GM18951 (cell line): ENCODE data around the gene PPIE.
"Not testable (repeated sequence)": the region's sequence is repeated elsewhere in the genome, so short reads cannot be mapped to it uniquely, and the experiment has no call there.

Experiments used
- POLR2A ChIP-seq: IDR thresholded peaks from 4 replicates; pipeline ENCODE4 v1.6.1; 2011; ENCODE audit warnings: mild to moderate bottlenecking; ENCODE audit not compliant: insufficient read length, insufficient read depth; ENCODE audit errors: extremely low read depth
- in situ Hi-C: fragments of 300-500 bp; cut with MboI; formaldehyde crosslinking; loops from one replicate; pipeline ENCODE4 v1.12.0; 2022; ENCODE audit warnings: low sequenced_read_pairs, mixed read lengths, inconsistent platforms; ENCODE audit not compliant: unreplicated experiment

Gene PPIE

GRCh38 chr1:39758556-39759435 lies 20.1 kb downstream of the PPIE start:
- in situ Hi-C loops, result no loop called here
- no peak for TF ChIP-seq POLR2A

- in situ Hi-C loops, result no loop called here
- TF ChIP-seq POLR2A, result no peak
Observed at GRCh38 chr1:39759436-39759726, 20.7 kb downstream of the PPIE start.

GRCh38 chr1:39760074-39761008 lies 21.7 kb downstream of the PPIE start:
- in situ Hi-C loops, result no loop called here
- no peak for TF ChIP-seq POLR2A

- in situ Hi-C loops, result no loop called here
- TF ChIP-seq POLR2A, result no peak
Observed at GRCh38 chr1:39761016-39761415, 22.3 kb downstream of the PPIE start.

- no peak for TF ChIP-seq POLR2A
- in situ Hi-C loops, result no loop called here
Observed at GRCh38 chr1:39761557-39762260, 23.0 kb downstream of the PPIE start.

- in situ Hi-C loops, result no loop called here
- TF ChIP-seq POLR2A, result no peak
Observed at GRCh38 chr1:39762550-39763540, 24.2 kb downstream of the PPIE start.

- in situ Hi-C loops, result not testable (repeated sequence)
Observed at GRCh38 chr1:39763619-39764374, 25.1 kb downstream of the PPIE start.

- in situ Hi-C loops, result not testable (repeated sequence)
Observed at GRCh38 chr1:39764512-39764911, 25.8 kb downstream of the PPIE start.

- in situ Hi-C loops, result not testable (repeated sequence)
Observed at GRCh38 chr1:39766466-39766865, 27.8 kb downstream of the PPIE start.

GRCh38 chr1:39769502-39769901 lies 30.8 kb downstream of the PPIE start:
- in situ Hi-C loops, result not testable (repeated sequence)

GRCh38 chr1:39770100-39771021 lies 31.7 kb downstream of the PPIE start:
- in situ Hi-C loops, result not testable (repeated sequence)

GRCh38 chr1:39771022-39771532 lies 32.4 kb downstream of the PPIE start, which contains the start of gene OXCT2:
OXCT2 (minus strand) TSS chr1:39771348; CDS start chr1:39771255, 93 bp downstream.
- in situ Hi-C loops, result not testable (repeated sequence)

GRCh38 chr1:39773369-39773979 lies 34.8 kb downstream of the PPIE start:
- in situ Hi-C loops, result not testable (repeated sequence)

GRCh38 chr1:39775141-39775540 lies 36.5 kb downstream of the PPIE start:
- in situ Hi-C loops, result loop anchor here (5.0 kb wide), 1 partner anchor 263 kb away; no protein-coding TSS in a partner anchor

GRCh38 chr1:39775676-39776399 lies 37.2 kb downstream of the PPIE start:
- in situ Hi-C loops, result loop anchor here (5.0 kb wide), 1 partner anchor 264 kb away; no protein-coding TSS in a partner anchor
